Ovary (tissue), 3 donors: ENCODE data around the gene NSMCE4A.

Experiments
- CTCF ChIP-seq, 3 donors: fragments of 450-650 bp in 2 of 3; fragments of 200-600 bp in 1 of 3; IDR thresholded peaks; one replicate each; pipeline versions ENCODE4 v1.5.1 to v1.8.0; 2016 to 2022; ENCODE audit warnings: antibody characterized with exemption in 3 of 3, mild to moderate bottlenecking in 1 of 3
- POLR2A ChIP-seq: fragments of 450-650 bp; IDR thresholded peaks from one replicate; pipeline ENCODE4 v1.6.1; 2017; ENCODE audit warnings: antibody characterized with exemption, mild to moderate bottlenecking, moderate library complexity
- donor health status: DM: no; HTN: no; CAD: no.

GRCh38 chr10:122007415-122007814 lies 32.4 kb upstream of the NSMCE4A start:
- no peak for TF ChIP-seq CTCF (IDR thresholded peaks at IDR 0.05)
- TF ChIP-seq POLR2A, result no peak
